ENCODE measurements around the gene GNAL.
"Not testable (repeated sequence)": the region's sequence is repeated elsewhere in the genome, so short reads cannot be mapped to it uniquely, and the experiment has no call there.

The GNAL gene

GRCh38 chr18:11886577-11887110, 197.6 kb downstream of the GNAL start:
- no peak overlapping the region for H3K27ac ChIP-seq
- no peak for TF ChIP-seq CTCF (conservative IDR thresholded peaks at IDR 0.05; ENCODE audit: low read depth)
- no peak for DNase-seq (ENCODE audit: low spot score)
- ChIA-PET CTCF (interaction anchor here (0.8 kb wide), 1 partner anchor 153 kb away, joined by 3 read pairs; no protein-coding TSS in a partner anchor), POLR2A (ENCODE audit: low non-redundant PET) (no interaction called here)

- no peak for TF ChIP-seq CTCF (conservative IDR thresholded peaks at IDR 0.05; ENCODE audit: low read depth)
- ChIA-PET POLR2A (ENCODE audit: low non-redundant PET) (interaction anchor here (0.6 kb wide), 1 partner anchor 11 kb away, joined by 3 read pairs; no protein-coding TSS in a partner anchor), CTCF (no interaction called here)
- no peak for DNase-seq (ENCODE audit: low spot score)
- no peak overlapping the region for H3K27ac ChIP-seq
Observed at GRCh38 chr18:11887328-11888128, 198.5 kb downstream of the GNAL start.

- POLR2A ChIA-PET (ENCODE audit: low non-redundant PET), result no interaction called here
- DNase-seq (ENCODE audit: low spot score), result no peak
- no peak for TF ChIP-seq CTCF (conservative IDR thresholded peaks at IDR 0.05; ENCODE audit: low read depth)
- H3K27ac ChIP-seq, result no peak overlapping the region
- CTCF ChIA-PET, result no interaction called here
Observed at GRCh38 chr18:11888726-11889125, 199.7 kb downstream of the GNAL start.

- ChIA-PET CTCF (interaction anchor here (0.6 to 1.1 kb wide), 2 partner anchors 9 to 149 kb away, joined by 3 read pairs; no protein-coding TSS in a partner anchor), POLR2A (ENCODE audit: low non-redundant PET) (no interaction called here)
- no peak overlapping the region for H3K27ac ChIP-seq
- DNase-seq (ENCODE audit: low spot score), result no peak
- TF ChIP-seq CTCF (conservative IDR thresholded peaks at IDR 0.05; ENCODE audit: low read depth), result no peak
Observed at GRCh38 chr18:11889284-11889683, 200.2 kb downstream of the GNAL start.

- no peak overlapping the region for H3K27ac ChIP-seq
- TF ChIP-seq CTCF (conservative IDR thresholded peaks at IDR 0.05; ENCODE audit: low read depth), result no peak
- ChIA-PET CTCF (no interaction called here), POLR2A (ENCODE audit: low non-redundant PET) (no interaction called here)
- DNase-seq (ENCODE audit: low spot score), result no peak
Observed at GRCh38 chr18:11891737-11892136, 202.7 kb downstream of the GNAL start.

GRCh38 chr18:11892438-11892837, 203.4 kb downstream of the GNAL start:
- POLR2A ChIA-PET (ENCODE audit: low non-redundant PET), result interaction anchor here (0.7 kb wide), 2 partner anchors 54 to 131 kb away, joined by 3 to 4 read pairs; no protein-coding TSS in a partner anchor
- H3K27ac ChIP-seq; DNase-seq (ENCODE audit: low spot score); CTCF ChIA-PET: not testable (repeated sequence)

- no peak overlapping the region for H3K27ac ChIP-seq
- POLR2A ChIA-PET (ENCODE audit: low non-redundant PET), result no interaction called here
- TF ChIP-seq CTCF (conservative IDR thresholded peaks at IDR 0.05; ENCODE audit: low read depth), result no peak
- no peak for DNase-seq (ENCODE audit: low spot score)
- CTCF ChIA-PET, result interaction anchor here (0.5 kb wide), 1 partner anchor 80 kb away, joined by 4 read pairs; no protein-coding TSS in a partner anchor
Observed at GRCh38 chr18:11897781-11898180, 208.7 kb downstream of the GNAL start.

Measured in RWPE1 (cell line).